B cell (primary cell): ENCODE data around the gene UBE2J2. TPM values are rescaled to one million over a fixed set of nuclear protein-coding genes. Genes with fewer than 3 reads are reported as not detected.

Experiments used
- ATAC-seq: fragments of 200-7000 bp; cut with Tn5 transposase; one replicate; pipeline ENCODE4 v1.10.0; 2021; ENCODE audit warnings: low read depth, mild to moderate bottlenecking, moderate number of reproducible peaks, moderate library complexity
- CTCF ChIA-PET: fragments of 350-600 bp; sonication (Branson Sonifier 250); formaldehyde crosslinking; loops from one replicate; lab custom pipeline; 2021; ENCODE audit warnings: antibody characterized with exemption, inconsistent platforms; lab: Charles Lee
- POLR2A ChIA-PET: fragments of 350-600 bp; sonication (Branson Sonifier 250); formaldehyde crosslinking; loops from one replicate; lab custom pipeline; 2021; ENCODE audit warnings: antibody characterized with exemption; lab: Charles Lee
- DNase-seq: peaks from one replicate; pipeline ENCODE4 v3.0.0; 2013
- H2AFZ ChIP-seq: 2 replicates; pipeline ENCODE4 v1.6.1; 2012; ENCODE audit warnings: mild to moderate bottlenecking, low read depth, low read length; ENCODE audit not compliant: insufficient read depth, poor library complexity, severe bottlenecking
- H3K27ac ChIP-seq, 2 donors: 1 replicate in 1 of 2; 2 replicates in 1 of 2; pipeline ENCODE4 v1.5.1; 2012 to 2013; ENCODE audit warnings: low read length in 2 of 2, mild to moderate bottlenecking in 2 of 2, moderate library complexity in 1 of 2
- H3K27me3 ChIP-seq, 4 experiments: fragments of 200-600 bp in 1 of 4; sonication (generic) in 1 of 4; replicated peaks in 1 of 4; 1 replicate in 2 of 4; 2 replicates in 2 of 4; pipeline versions ENCODE4 v1.6.1 to v1.7.0; 2013 to 2016; ENCODE audit warnings: low read length in 3 of 4, mild to moderate bottlenecking in 2 of 4, mixed read lengths in 1 of 4, moderate library complexity in 1 of 4; ENCODE audit not compliant: insufficient read depth in 4 of 4, control insufficient read depth in 3 of 4; ENCODE audit errors: control extremely low read depth in 1 of 4
- H3K36me3 ChIP-seq, 2 experiments: replicated peaks in 1 of 2; 1 replicate in 1 of 2; 2 replicates in 1 of 2; pipeline versions ENCODE4 v1.6.1 to v1.7.1; 2013; ENCODE audit warnings: low read length in 1 of 2; ENCODE audit not compliant: insufficient read depth in 2 of 2, control insufficient read depth in 1 of 2; ENCODE audit errors: control extremely low read depth in 1 of 2, extremely low read depth in 1 of 2
- H3K4me1 ChIP-seq, 2 donors: fragments of 200-600 bp in 1 of 2; sonication (generic) in 1 of 2; 1 replicate in 1 of 2; 2 replicates in 1 of 2; pipeline versions ENCODE4 v1.5.1 to v1.6.1; 2013 to 2017; ENCODE audit warnings: low read length in 2 of 2; ENCODE audit not compliant: control insufficient read depth in 2 of 2, insufficient read depth in 2 of 2
- H3K4me2 ChIP-seq: replicated peaks from 2 replicates; pipeline ENCODE3; 2012; ENCODE audit warnings: mild to moderate bottlenecking, low read depth, low read length; ENCODE audit not compliant: poor library complexity, severe bottlenecking
- H3K4me3 ChIP-seq, 5 experiments: fragments of 200-600 bp in 1 of 5; sonication (generic) in 1 of 5; 1 replicate in 3 of 5; 2 replicates in 2 of 5; pipeline versions ENCODE4 v1.5.1 to v1.7.0; 2011 to 2016; ENCODE audit warnings: low read length in 4 of 5, mild to moderate bottlenecking in 4 of 5, low read depth in 2 of 5, control low read depth in 1 of 5, moderate library complexity in 1 of 5; ENCODE audit not compliant: insufficient read depth in 1 of 5; ENCODE audit errors: control extremely low read depth in 1 of 5, extremely low read depth in 1 of 5
- H3K79me2 ChIP-seq: fragments of 200-600 bp; sonication (generic); one replicate; pipeline ENCODE4 v1.6.0; 2016; ENCODE audit warnings: low read length; ENCODE audit not compliant: control insufficient read depth, insufficient read depth
- H3K9ac ChIP-seq: fragments of 200-600 bp; sonication (generic); 2 replicates; pipeline ENCODE4 v1.6.1; 2017; ENCODE audit warnings: mild to moderate bottlenecking, low read length, moderate library complexity
- H3K9me3 ChIP-seq, 3 donors: one replicate each; pipeline versions ENCODE4 v1.6.1 to v1.7.1; 2013; ENCODE audit warnings: low read length in 2 of 3; ENCODE audit not compliant: control insufficient read depth in 2 of 3, insufficient read depth in 1 of 3; ENCODE audit errors: control extremely low read depth in 1 of 3
- H4K20me1 ChIP-seq: 2 replicates; pipeline ENCODE4 v1.6.0; 2012; ENCODE audit warnings: mild to moderate bottlenecking, low read length; ENCODE audit not compliant: insufficient read depth, control insufficient read depth, poor library complexity, severe bottlenecking
- H3K27ac Mint-ChIP-seq: one replicate; pipeline ENCODE4 v1.8.0; 2021; ENCODE audit warnings: mixed read lengths
- H3K27me3 Mint-ChIP-seq: one replicate; pipeline ENCODE4 v1.8.0; 2021; ENCODE audit warnings: mixed read lengths
- H3K4me1 Mint-ChIP-seq: one replicate; pipeline ENCODE4 v1.8.0; 2021; ENCODE audit warnings: mixed read lengths
- H3K4me3 Mint-ChIP-seq: one replicate; pipeline ENCODE4 v1.8.0; 2021; ENCODE audit warnings: mixed read lengths
- H3K9me3 Mint-ChIP-seq: one replicate; pipeline ENCODE4 v1.8.0; 2022; ENCODE audit warnings: mixed read lengths; ENCODE audit not compliant: insufficient read depth
- CTCF ChIP-seq: fragments of 200-600 bp; IDR thresholded peaks from one replicate; pipeline ENCODE4 v1.8.0; 2022; ENCODE audit warnings: antibody characterized with exemption, mild to moderate bottlenecking
- EZH2 ChIP-seq: IDR thresholded peaks from 2 replicates; pipeline ENCODE4 v1.6.1; 2012; ENCODE audit warnings: borderline replicate concordance, low read depth, mild to moderate bottlenecking, moderate library complexity, low read length; ENCODE audit not compliant: insufficient read depth, poor library complexity, severe bottlenecking
- WGBS: methylation state at CpG from one replicate; pipeline ENCODE4 v1.1.5; 2013; ENCODE audit warnings: missing lambda C conversion rate; ENCODE audit not compliant: insufficient coverage; 5-methylcytosine and 5-hydroxymethylcytosine counted together
- intact Hi-C: fragments of 100-400 bp; cut with micrococcal nuclease; formaldehyde crosslinking; loops from one replicate; pipeline ENCODE4 v1.10.0; 2022
- polyA plus RNA-seq: library from polyadenylated mRNA; depleted of rRNA; stranded (reverse); fragments of >200 nt; gene quantifications from 2 replicates; pipeline ENCODE4 v1.2.3, GENCODE V29; 2012
- total RNA-seq, 2 donors: library from RNA; stranded (reverse); fragments of 120-200 nt in 1 of 2; gene quantifications; 1 replicate in 1 of 2; 2 replicates in 1 of 2; pipeline versions ENCODE4 v1.2.3 to v1.2.4, GENCODE V29; 2013 to 2022

The UBE2J2 gene
- total and polyA plus RNA-seq, 2 donors (not counting 1 experiment from before 2014, with no cell fraction given), result 40.1 to 115 TPM

- H3K27ac Mint-ChIP-seq, result no peak overlapping the region
- CTCF ChIA-PET, result no interaction called here
- H3K4me2 ChIP-seq, result no peak overlapping the region
- ATAC-seq (no peak), DNase-seq (no peak)
- intact Hi-C loops, result no loop called here
- H3K27me3 Mint-ChIP-seq, result no peaks in the 10 kb centered on the region
- TF ChIP-seq EZH2, result no peak
- TF ChIP-seq CTCF, result no peak
- no peak overlapping the region for H3K9ac ChIP-seq
- WGBS, result 98% methylated on average over 22 of the region's 22 CpGs
- no peaks in the 10 kb centered on the region for H3K9me3 ChIP-seq
- no peak overlapping the region for H3K4me3 ChIP-seq
- no peak overlapping the region for H2AFZ ChIP-seq
- H3K36me3 ChIP-seq, result peaks cover 0 to 62% of the 10 kb centered on the region in 2 experiments
- H3K4me3 Mint-ChIP-seq, result no peak overlapping the region
- H3K9me3 Mint-ChIP-seq, result no peaks in the 10 kb centered on the region
- POLR2A ChIA-PET, result no interaction called here
- H3K4me1 Mint-ChIP-seq, result peaks cover 16% of the 10 kb centered on the region
- H3K27me3 ChIP-seq, result no peaks in the 10 kb centered on the region
- peaks cover 0 to 4% of the 10 kb centered on the region in 2 donors for H3K4me1 ChIP-seq
- no peak overlapping the region for H3K27ac ChIP-seq
- peaks cover 63% of the 10 kb centered on the region for H4K20me1 ChIP-seq
- H3K79me2 ChIP-seq, result peaks cover 51% of the 10 kb centered on the region
These were observed 14.6 kb downstream of the UBE2J2 start for GRCh38 chr1:1259119-1259488.

GRCh38 chr1:1256956-1257871 lies 16.4 kb downstream of the UBE2J2 start:
- H4K20me1 ChIP-seq, result peaks cover 44% of the 10 kb centered on the region
- H3K9me3 Mint-ChIP-seq, result no peaks in the 10 kb centered on the region
- H3K79me2 ChIP-seq, result peaks cover 34% of the 10 kb centered on the region

More at GRCh38 chr1:1256956-1257871, 16.4 kb downstream of the UBE2J2 start:
- DNase-seq (no peak), ATAC-seq (no peak)
- Histone ChIP-seq H3K27me3 (no peaks in the 10 kb centered on the region), H3K9ac (no peak overlapping the region), H3K27ac (no peak overlapping the region), H3K4me3 (no peak overlapping the region), H3K36me3 (peaks cover 0 to 52% of the 10 kb centered on the region in 2 experiments), H3K9me3 (no peaks in the 10 kb centered on the region), H3K4me2 (no peak overlapping the region), H3K4me1 (peaks cover 0 to 4% of the 10 kb centered on the region in 2 donors), H2AFZ (no peak overlapping the region)
- ChIA-PET CTCF (interaction anchor here (0.7 kb wide), 1 partner anchor 35 kb away, joined by 3 read pairs; no protein-coding TSS in a partner anchor), POLR2A (interaction anchor here (0.5 to 0.6 kb wide), 2 partner anchors 11 to 155 kb away, joined by 4 to 12 read pairs; no protein-coding TSS in a partner anchor)
- intact Hi-C loops, result no loop called here
- no peak overlapping the region for H3K27ac Mint-ChIP-seq
- peaks cover 16% of the 10 kb centered on the region for H3K4me1 Mint-ChIP-seq
- H3K27me3 Mint-ChIP-seq, result no peaks in the 10 kb centered on the region
- H3K4me3 Mint-ChIP-seq, result no peak overlapping the region
- TF ChIP-seq EZH2, result no peak
- no peak for TF ChIP-seq CTCF
- WGBS, result 98% methylated on average over 24 of the region's 31 CpGs
